Testis (tissue), 3 donors: Measurements from ENCODE around the gene LMNB1. TPM values are rescaled to one million over a fixed set of nuclear protein-coding genes. Genes with fewer than 3 reads are reported as not detected.

ENCODE experiments used
- DNase-seq: peaks from one replicate; pipeline ENCODE4 v3.0.0-alpha.2; 2019
- H3K27ac ChIP-seq, 2 donors: fragments of 200-600 bp; sonication (generic); one replicate each; pipeline ENCODE4 v1.5.1; 2019
- H3K27me3 ChIP-seq: fragments of 200-600 bp; sonication (generic); one replicate; pipeline ENCODE4 v1.5.1; 2019
- H3K36me3 ChIP-seq: fragments of 200-600 bp; sonication (generic); one replicate; pipeline ENCODE4 v1.5.1; 2017; ENCODE audit warnings: low read depth; ENCODE audit errors: missing control alignments
- H3K4me1 ChIP-seq: fragments of 200-600 bp; sonication (generic); one replicate; pipeline ENCODE4 v1.5.1; 2019
- H3K4me3 ChIP-seq, 2 donors: fragments of 200-600 bp; sonication (generic); one replicate each; pipeline ENCODE4 v1.5.1; 2017 to 2019
- H3K9me3 ChIP-seq: fragments of 200-600 bp; sonication (generic); one replicate; pipeline ENCODE4 v1.5.1; 2017
- POLR2A ChIP-seq: fragments of 450-650 bp; IDR thresholded peaks from one replicate; pipeline ENCODE4 v1.6.1; 2017; ENCODE audit warnings: antibody characterized with exemption, mild to moderate bottlenecking, moderate library complexity
- WGBS, 2 donors: methylation state at CpG; one replicate each; pipeline ENCODE4 v1.1.5; 2018; 5-methylcytosine and 5-hydroxymethylcytosine counted together
- intact Hi-C: fragments of 100-400 bp; cut with DNase I; formaldehyde crosslinking; loops from one replicate; pipeline ENCODE4 v1.15.1; 2023; ENCODE audit warnings: low total_unique reads
- polyA plus RNA-seq: library from polyadenylated mRNA; stranded (reverse); fragments of 350-450 nt; fragmentation: Illumina TruSeq; extraction: RNeasy Lipid Tissue Mini Kit (QIAGEN cat#74804); gene quantifications from one replicate; pipeline ENCODE4 v1.2.3, GENCODE V29; 2014; ENCODE audit warnings: low read depth, low replicate concordance; ENCODE audit not compliant: insufficient read depth
- total RNA-seq, 2 donors: library from RNA; depleted of rRNA; stranded (reverse); fragments of >200 nt; gene quantifications; one replicate each; pipeline ENCODE4 v1.2.3, GENCODE V29; 2016
- TF ChIP-seq, protein P1 (sequence below), 3 experiments: fragments of 450-650 bp in 2 of 3; fragments of 200-600 bp in 1 of 3; sonication (generic) in 1 of 3; IDR thresholded peaks; one replicate each; pipeline ENCODE4 v1.5.1; 2016 to 2019; ENCODE audit warnings: antibody characterized with exemption in 3 of 3, mild to moderate bottlenecking in 2 of 3, moderate library complexity in 1 of 3

The LMNB1 gene
- total and polyA plus RNA-seq, 3 donors from 2014 or later: 13.7 to 26.1 (median 15.9) TPM

DNA sequence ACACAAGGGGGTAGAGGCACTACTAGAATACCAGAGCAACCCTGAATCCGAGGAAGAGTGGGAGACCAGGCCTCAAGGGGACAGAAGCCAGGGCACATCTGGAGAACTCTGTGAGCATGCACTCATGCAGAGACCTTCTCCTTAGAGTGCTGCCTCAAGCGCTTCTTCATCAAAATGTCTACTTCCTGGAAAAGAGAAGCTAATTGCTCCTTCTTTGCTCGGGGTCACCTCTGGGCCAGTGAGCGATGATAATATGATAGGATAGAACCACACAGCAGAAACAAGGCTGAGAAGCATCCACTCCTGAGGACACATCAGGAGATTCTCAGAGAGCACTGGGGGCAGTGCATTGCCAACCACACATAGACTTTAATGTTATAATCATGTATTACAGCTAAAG lies 23.7 kb upstream of the LMNB1 start:
- H3K4me3 ChIP-seq: no peak overlapping the region
- WGBS, 2 donors: 64 to 79% methylated on average over 4 of the region's 4 CpGs
- intact Hi-C loops: no loop called here
- no peak overlapping the region for H3K27ac ChIP-seq
- DNase-seq: no peak
- H3K36me3 ChIP-seq: no peaks in the 10 kb centered on the region
- H3K4me1 ChIP-seq: no peaks in the 10 kb centered on the region
- H3K27me3 ChIP-seq: no peaks in the 10 kb centered on the region
- H3K9me3 ChIP-seq: no peaks in the 10 kb centered on the region
- TF ChIP-seq POLR2A: no peak
- TF ChIP-seq, protein P1, sequence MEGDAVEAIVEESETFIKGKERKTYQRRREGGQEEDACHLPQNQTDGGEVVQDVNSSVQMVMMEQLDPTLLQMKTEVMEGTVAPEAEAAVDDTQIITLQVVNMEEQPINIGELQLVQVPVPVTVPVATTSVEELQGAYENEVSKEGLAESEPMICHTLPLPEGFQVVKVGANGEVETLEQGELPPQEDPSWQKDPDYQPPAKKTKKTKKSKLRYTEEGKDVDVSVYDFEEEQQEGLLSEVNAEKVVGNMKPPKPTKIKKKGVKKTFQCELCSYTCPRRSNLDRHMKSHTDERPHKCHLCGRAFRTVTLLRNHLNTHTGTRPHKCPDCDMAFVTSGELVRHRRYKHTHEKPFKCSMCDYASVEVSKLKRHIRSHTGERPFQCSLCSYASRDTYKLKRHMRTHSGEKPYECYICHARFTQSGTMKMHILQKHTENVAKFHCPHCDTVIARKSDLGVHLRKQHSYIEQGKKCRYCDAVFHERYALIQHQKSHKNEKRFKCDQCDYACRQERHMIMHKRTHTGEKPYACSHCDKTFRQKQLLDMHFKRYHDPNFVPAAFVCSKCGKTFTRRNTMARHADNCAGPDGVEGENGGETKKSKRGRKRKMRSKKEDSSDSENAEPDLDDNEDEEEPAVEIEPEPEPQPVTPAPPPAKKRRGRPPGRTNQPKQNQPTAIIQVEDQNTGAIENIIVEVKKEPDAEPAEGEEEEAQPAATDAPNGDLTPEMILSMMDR (IDR thresholded peaks at IDR 0.05): no peak

DNA sequence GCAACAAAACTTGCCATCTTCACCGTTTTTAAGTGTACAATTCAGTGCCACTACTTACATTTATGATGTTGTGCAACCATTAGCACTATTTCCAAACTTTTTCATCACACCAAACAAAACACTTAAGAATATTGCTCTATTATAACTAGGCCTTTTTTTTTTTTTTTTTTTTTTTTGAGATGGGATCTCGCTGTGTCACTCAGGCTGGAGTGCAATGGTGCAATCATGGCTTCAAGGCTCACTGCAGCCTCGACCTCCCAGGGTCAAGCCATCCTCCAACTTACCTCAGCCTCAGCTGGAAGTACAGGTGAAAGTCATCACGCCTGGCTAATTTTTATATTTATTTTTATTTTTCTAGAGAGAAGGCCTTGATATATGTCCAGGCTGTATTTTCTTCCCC lies 22.3 kb upstream of the LMNB1 start:
- no peaks in the 10 kb centered on the region for H3K4me1 ChIP-seq
- no peaks in the 10 kb centered on the region for H3K9me3 ChIP-seq
- no peaks in the 10 kb centered on the region for H3K27me3 ChIP-seq
- WGBS, 2 donors: 87 to 93% methylated on average over 4 of the region's 4 CpGs
- intact Hi-C loops: no loop called here
- H3K4me3 ChIP-seq: no peak overlapping the region
- no peak overlapping the region for H3K27ac ChIP-seq
- H3K36me3 ChIP-seq: no peaks in the 10 kb centered on the region
- no peak for DNase-seq
- TF ChIP-seq POLR2A: no peak
- TF ChIP-seq, protein P1 (IDR thresholded peaks at IDR 0.05): no peak

DNA sequence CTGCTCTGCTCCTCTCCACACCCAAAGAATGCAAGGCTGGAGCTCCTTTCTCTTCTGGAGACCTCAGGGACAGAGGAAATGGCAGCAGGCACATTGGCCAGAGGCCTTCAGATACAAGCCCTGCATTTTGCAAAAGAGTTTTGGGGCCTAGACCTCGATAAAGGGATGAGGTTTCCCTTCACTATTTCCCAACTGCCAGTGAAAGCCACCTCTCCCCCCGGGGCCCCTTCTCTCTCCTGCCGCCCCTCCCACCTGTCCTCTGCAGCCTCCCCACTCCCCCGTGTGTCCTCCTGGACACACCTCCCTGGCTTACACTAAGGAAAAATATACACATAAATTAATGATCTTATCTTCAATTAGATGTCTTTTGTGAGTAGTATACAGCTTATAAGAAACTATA lies 21.3 kb upstream of the LMNB1 start:
- Histone ChIP-seq H3K4me3 (no peak overlapping the region), H3K9me3 (no peaks in the 10 kb centered on the region), H3K36me3 (no peaks in the 10 kb centered on the region), H3K27ac (no peak overlapping the region), H3K4me1 (no peaks in the 10 kb centered on the region), H3K27me3 (no peaks in the 10 kb centered on the region)
- 33 to 49% methylated on average over 4 of the region's 4 CpGs for WGBS, 2 donors
- DNase-seq: no peak
- intact Hi-C loops: no loop called here
- TF ChIP-seq, protein P1 (IDR thresholded peaks at IDR 0.05): no peak
- TF ChIP-seq POLR2A: no peak

DNA sequence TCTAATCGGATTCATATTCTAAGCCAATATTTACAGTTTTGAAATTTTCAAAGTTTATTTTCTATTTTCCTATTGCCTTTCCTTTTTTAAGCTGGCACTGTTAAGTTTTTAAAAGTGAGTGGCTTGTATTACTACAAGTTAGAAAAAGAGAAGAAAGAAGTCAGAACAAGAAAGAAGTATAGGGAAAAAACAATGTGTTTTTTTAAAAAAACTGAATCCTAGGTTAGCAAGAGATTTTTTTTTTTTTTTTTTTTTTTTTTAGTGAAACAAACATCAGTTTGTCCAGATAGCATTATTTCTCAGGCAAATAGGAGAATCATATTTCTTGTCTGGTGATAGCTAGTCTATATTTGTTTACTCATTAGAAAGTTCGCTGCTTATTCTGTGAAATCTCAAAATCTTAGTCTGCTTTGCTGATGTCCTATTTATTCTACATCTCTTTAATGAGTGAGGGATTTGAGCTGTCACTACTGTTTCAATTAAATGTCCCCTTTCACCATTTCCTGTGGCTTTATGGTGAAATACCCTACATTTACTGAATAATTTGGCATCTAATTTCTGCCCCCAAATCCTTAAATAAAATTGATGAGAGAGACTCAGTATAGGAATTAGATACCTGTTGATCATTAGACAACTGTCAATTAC lies 19.1 kb upstream of the LMNB1 start:
- H3K9me3 ChIP-seq: no peaks in the 10 kb centered on the region
- no peak for TF ChIP-seq POLR2A
- TF ChIP-seq, protein P1 (IDR thresholded peaks at IDR 0.05): no peak
- H3K36me3 ChIP-seq: no peaks in the 10 kb centered on the region
- WGBS, 2 donors: 68 to 80% methylated on average over 2 of the region's 2 CpGs
- intact Hi-C loops: no loop called here
- no peaks in the 10 kb centered on the region for H3K4me1 ChIP-seq
- no peak overlapping the region for H3K27ac ChIP-seq
- no peak for DNase-seq
- no peaks in the 10 kb centered on the region for H3K27me3 ChIP-seq
- H3K4me3 ChIP-seq: no peak overlapping the region

DNA sequence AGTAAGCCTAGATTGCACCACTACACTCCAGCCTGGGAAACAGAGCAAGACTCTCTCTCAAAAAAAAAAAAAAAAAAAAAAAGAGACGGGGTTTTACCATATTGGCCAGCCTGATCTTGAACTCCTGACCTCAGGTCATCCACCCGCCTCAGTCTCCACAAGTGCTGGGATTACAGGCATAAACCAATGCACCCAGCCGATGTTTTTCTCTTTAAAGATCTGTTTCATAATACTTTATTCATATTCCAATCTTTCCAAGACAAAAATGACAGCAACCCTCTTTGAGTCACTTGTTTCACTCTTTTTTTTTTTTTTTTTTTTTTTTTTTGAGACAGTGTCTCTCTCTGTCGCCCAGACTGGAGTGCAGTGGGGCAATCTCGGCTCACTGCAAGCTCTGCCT lies 13.6 kb upstream of the LMNB1 start:
- TF ChIP-seq, protein P1 (IDR thresholded peaks at IDR 0.05): no peak
- no peak for TF ChIP-seq POLR2A
- intact Hi-C loops: no loop called here
- Histone ChIP-seq H3K36me3 (no peaks in the 10 kb centered on the region), H3K9me3 (no peaks in the 10 kb centered on the region), H3K27me3 (no peaks in the 10 kb centered on the region), H3K4me3 (no peak overlapping the region), H3K4me1 (no peaks in the 10 kb centered on the region), H3K27ac (no peak overlapping the region)
- DNase-seq: no peak
- WGBS, 2 donors: 77 to 91% methylated on average over 5 of the region's 5 CpGs
